Activated B cell treated with CpG ODN at 0.5 μM for 24 hours (primary cell): ENCODE measurements around the gene ODAD2. TPM values are rescaled to one million over a fixed set of nuclear protein-coding genes. Genes with fewer than 3 reads are reported as not detected.

Experiments used
- ATAC-seq: fragments of 200-7000 bp; cut with Tn5 transposase; one replicate; pipeline ENCODE4 v1.10.0; 2021; ENCODE audit warnings: low read depth, mild to moderate bottlenecking, moderate library complexity
- CTCF ChIA-PET: fragments of 350-600 bp; sonication (Branson Sonifier 250); formaldehyde crosslinking; loops from one replicate; lab custom pipeline; 2021; ENCODE audit warnings: antibody characterized with exemption; lab: Charles Lee
- POLR2A ChIA-PET: fragments of 350-600 bp; sonication (Branson Sonifier 250); formaldehyde crosslinking; loops from one replicate; lab custom pipeline; 2021; ENCODE audit warnings: antibody characterized with exemption; lab: Charles Lee
- DNase-seq: peaks from one replicate; pipeline ENCODE4 v3.0.0; 2022
- H3K27ac Mint-ChIP-seq: one replicate; pipeline ENCODE4 v1.8.0; 2020; ENCODE audit warnings: mixed read lengths
- H3K27me3 Mint-ChIP-seq: one replicate; pipeline ENCODE4 v1.8.0; 2021; ENCODE audit warnings: mixed read lengths
- H3K36me3 Mint-ChIP-seq: one replicate; pipeline ENCODE4 v1.8.0; 2021; ENCODE audit warnings: low read depth, mixed read lengths
- H3K4me1 Mint-ChIP-seq: one replicate; pipeline ENCODE4 v1.8.0; 2021; ENCODE audit warnings: mixed read lengths
- H3K4me3 Mint-ChIP-seq: one replicate; pipeline ENCODE4 v1.8.0; 2020; ENCODE audit warnings: mild to moderate bottlenecking, mixed read lengths
- H3K9me3 Mint-ChIP-seq: one replicate; pipeline ENCODE4 v1.8.0; 2020; ENCODE audit warnings: mixed read lengths
- intact Hi-C: fragments of 100-400 bp; cut with micrococcal nuclease; formaldehyde crosslinking; loops from one replicate; pipeline ENCODE4 v1.15.1; 2024
- total RNA-seq: library from RNA; stranded (reverse); gene quantifications from 2 replicates; pipeline ENCODE4 v1.2.3, GENCODE V29; 2022
- TF ChIP-seq, protein P1 (sequence below): fragments of 200-600 bp; IDR thresholded peaks from one replicate; pipeline ENCODE4 v1.8.0; 2022; ENCODE audit warnings: antibody characterized with exemption, mild to moderate bottlenecking

ODAD2 gene
- total RNA-seq, 1 donor from 2014 or later: not detected

DNA sequence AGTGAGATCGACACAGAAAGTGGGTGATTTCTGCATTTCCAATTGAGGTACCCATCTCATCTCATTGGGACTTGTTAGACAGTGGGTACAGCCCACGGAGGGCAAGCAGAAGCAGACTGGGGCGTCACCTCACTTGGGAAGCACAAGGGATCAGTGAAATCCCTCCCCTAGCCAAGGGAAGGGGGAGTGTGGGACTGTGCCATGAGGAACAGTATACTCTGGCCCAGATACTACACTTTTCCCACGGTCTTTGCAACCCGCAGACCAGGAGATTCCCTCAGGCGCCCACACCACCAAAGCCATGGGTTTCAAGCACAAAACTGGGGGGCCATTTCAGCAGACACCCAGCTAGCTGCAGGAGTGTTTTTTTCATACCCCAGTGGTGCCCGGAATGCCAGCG is 99.8 kb downstream of the ODAD2 start:
- ATAC-seq: no peak
- intact Hi-C loops: no loop called here
- H3K27me3 Mint-ChIP-seq: no peaks in the 10 kb centered on the region
- H3K36me3 Mint-ChIP-seq: no peaks in the 10 kb centered on the region
- no peak overlapping the region for H3K27ac Mint-ChIP-seq
- H3K4me3 Mint-ChIP-seq: no peak overlapping the region
- ChIA-PET CTCF (no interaction called here), POLR2A (no interaction called here)
- peaks cover 6% of the 10 kb centered on the region for H3K9me3 Mint-ChIP-seq
- TF ChIP-seq, protein P1, sequence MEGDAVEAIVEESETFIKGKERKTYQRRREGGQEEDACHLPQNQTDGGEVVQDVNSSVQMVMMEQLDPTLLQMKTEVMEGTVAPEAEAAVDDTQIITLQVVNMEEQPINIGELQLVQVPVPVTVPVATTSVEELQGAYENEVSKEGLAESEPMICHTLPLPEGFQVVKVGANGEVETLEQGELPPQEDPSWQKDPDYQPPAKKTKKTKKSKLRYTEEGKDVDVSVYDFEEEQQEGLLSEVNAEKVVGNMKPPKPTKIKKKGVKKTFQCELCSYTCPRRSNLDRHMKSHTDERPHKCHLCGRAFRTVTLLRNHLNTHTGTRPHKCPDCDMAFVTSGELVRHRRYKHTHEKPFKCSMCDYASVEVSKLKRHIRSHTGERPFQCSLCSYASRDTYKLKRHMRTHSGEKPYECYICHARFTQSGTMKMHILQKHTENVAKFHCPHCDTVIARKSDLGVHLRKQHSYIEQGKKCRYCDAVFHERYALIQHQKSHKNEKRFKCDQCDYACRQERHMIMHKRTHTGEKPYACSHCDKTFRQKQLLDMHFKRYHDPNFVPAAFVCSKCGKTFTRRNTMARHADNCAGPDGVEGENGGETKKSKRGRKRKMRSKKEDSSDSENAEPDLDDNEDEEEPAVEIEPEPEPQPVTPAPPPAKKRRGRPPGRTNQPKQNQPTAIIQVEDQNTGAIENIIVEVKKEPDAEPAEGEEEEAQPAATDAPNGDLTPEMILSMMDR: no peak
- no peaks in the 10 kb centered on the region for H3K4me1 Mint-ChIP-seq
- no peak for DNase-seq

GRCh38 chr10:27893358-27893954 is 105.4 kb downstream of the ODAD2 start:
- no peaks in the 10 kb centered on the region for H3K4me1 Mint-ChIP-seq

DNA sequence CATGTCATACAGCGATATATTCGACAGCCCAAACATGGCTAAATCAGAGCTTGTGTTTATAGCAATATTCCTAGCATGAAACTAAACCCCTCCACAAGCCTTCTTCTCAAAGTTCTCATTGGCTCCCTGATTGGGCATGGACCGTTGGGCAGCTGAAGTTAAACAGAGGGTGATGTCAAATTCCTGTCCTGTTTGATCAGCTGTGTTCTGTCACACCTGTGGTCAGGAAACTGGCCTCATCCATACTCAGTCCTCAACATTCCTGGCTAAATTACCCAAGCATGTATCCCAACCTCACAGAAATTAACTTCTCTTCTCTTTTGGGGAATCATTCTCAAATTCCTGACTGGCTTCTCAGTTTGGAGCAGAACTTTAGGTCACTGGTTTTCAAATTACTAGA is 107.9 kb downstream of the ODAD2 start:
- ChIA-PET CTCF (no interaction called here), POLR2A (no interaction called here)
- Mint-ChIP-seq H3K36me3 (no peaks in the 10 kb centered on the region), H3K4me3 (no peak overlapping the region), H3K9me3 (peaks cover 2% of the 10 kb centered on the region), H3K4me1 (no peaks in the 10 kb centered on the region), H3K27ac (no peak overlapping the region), H3K27me3 (no peaks in the 10 kb centered on the region)
- intact Hi-C loops: no loop called here
- DNase-seq (no peak), ATAC-seq (no peak)
- TF ChIP-seq, protein P1: no peak

More at GRCh38 chr10:27893358-27893954, 105.4 kb downstream of the ODAD2 start:
- intact Hi-C loops: no loop called here
- no peaks in the 10 kb centered on the region for H3K27me3 Mint-ChIP-seq
- peaks cover 2% of the 10 kb centered on the region for H3K9me3 Mint-ChIP-seq
- no peak for ATAC-seq
- POLR2A ChIA-PET: no interaction called here
- TF ChIP-seq, protein P1: no peak
- no peaks in the 10 kb centered on the region for H3K36me3 Mint-ChIP-seq
- H3K4me3 Mint-ChIP-seq: no peak overlapping the region
- H3K27ac Mint-ChIP-seq: no peak overlapping the region
- CTCF ChIA-PET: no interaction called here
- no peak for DNase-seq

GRCh38 chr10:27889518-27889917 is 109.4 kb downstream of the ODAD2 start:
- DNase-seq (no peak), ATAC-seq (no peak)
- Mint-ChIP-seq H3K27me3 (no peaks in the 10 kb centered on the region), H3K4me1 (no peaks in the 10 kb centered on the region), H3K4me3 (no peak overlapping the region), H3K27ac (no peak overlapping the region), H3K9me3 (peaks cover 4% of the 10 kb centered on the region), H3K36me3 (no peaks in the 10 kb centered on the region)
- intact Hi-C loops: no loop called here
- ChIA-PET CTCF (no interaction called here), POLR2A (no interaction called here)
- TF ChIP-seq, protein P1: no peak

DNA sequence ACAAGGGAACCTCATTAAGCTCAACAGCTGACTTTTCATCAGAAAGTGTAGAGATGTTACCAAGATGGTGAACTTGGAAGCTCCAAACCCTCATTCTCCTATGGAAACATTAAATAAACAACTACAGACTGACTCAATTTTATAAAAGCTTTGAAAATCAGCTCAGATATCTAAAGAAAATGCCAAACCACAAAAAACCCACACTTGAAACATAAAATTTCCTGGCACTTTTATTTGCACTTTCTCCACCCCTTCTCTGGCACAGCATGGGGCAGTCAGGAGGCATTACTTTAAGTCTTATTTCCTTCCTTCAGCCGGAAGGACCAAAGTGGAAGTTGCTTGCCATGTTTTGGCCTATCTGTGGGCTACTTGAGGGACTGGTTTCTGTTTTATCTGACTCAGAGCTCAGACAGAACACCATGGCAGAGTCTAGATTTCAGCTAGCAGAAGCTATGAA is 114.7 kb downstream of the ODAD2 start:
- POLR2A ChIA-PET: no interaction called here

More for the DNA sequence above, 114.7 kb downstream of the ODAD2 start:
- CTCF ChIA-PET: no interaction called here
- no peaks in the 10 kb centered on the region for H3K36me3 Mint-ChIP-seq
- H3K27ac Mint-ChIP-seq: no peak overlapping the region
- no peaks in the 10 kb centered on the region for H3K4me1 Mint-ChIP-seq
- TF ChIP-seq, protein P1: no peak
- peaks cover 4% of the 10 kb centered on the region for H3K9me3 Mint-ChIP-seq
- no peaks in the 10 kb centered on the region for H3K27me3 Mint-ChIP-seq
- no peak overlapping the region for H3K4me3 Mint-ChIP-seq
- ATAC-seq: no peak
- intact Hi-C loops: no loop called here
- no peak for DNase-seq
